IMR-90 (cell line): Measurements from ENCODE around the gene FCMR. TPM values are rescaled to one million over a fixed set of nuclear protein-coding genes. Genes with fewer than 3 reads are reported as not detected.
A peak's percentile ranks its signal among the peaks of the same experiment; 100 is the strongest.

Experiments
- ATAC-seq: fragments of 200-7000 bp; cut with Tn5 transposase; 2 replicates; pipeline ENCODE4 v1.9.1; 2020; ENCODE audit warnings: low read depth, mild to moderate bottlenecking, moderate library complexity
- BruUV-seq: library from RNA; stranded (reverse); fragments of 400-500 nt; replicated peaks from 2 replicates; lab custom pipeline; 2021; lab: Mats Ljungman, UMichigan
- CTCF ChIA-PET: fragments of 300-600 bp; formaldehyde crosslinking; extraction: SDS; loops from one replicate; lab custom pipeline; 2021; ENCODE audit warnings: antibody characterized with exemption; lab: Yijun Ruan, JAX
- POLR2A ChIA-PET: fragments of 300-600 bp; sonication (Branson Sonifier 250); formaldehyde crosslinking; loops from one replicate; lab custom pipeline; 2022; ENCODE audit warnings: antibody characterized with exemption; ENCODE audit not compliant: unreplicated experiment; lab: Charles Lee
- DNase-seq: peaks from one replicate; pipeline ENCODE4 v3.0.0; 2013
- H2AFZ ChIP-seq: replicated peaks from 2 replicates; pipeline ENCODE3; 2013; ENCODE audit warnings: low read length, mild to moderate bottlenecking; ENCODE audit not compliant: poor library complexity
- H2AK5ac ChIP-seq: 2 replicates; pipeline ENCODE4 v1.6.1; 2013; ENCODE audit warnings: low read depth, low read length, inconsistent platforms
- H2AK9ac ChIP-seq: replicated peaks from 2 replicates; pipeline ENCODE3; 2013; ENCODE audit warnings: mild to moderate bottlenecking, low read depth, low read length, moderate library complexity; ENCODE audit not compliant: poor library complexity
- H2BK120ac ChIP-seq: 2 replicates; pipeline ENCODE4 v1.6.1; 2013; ENCODE audit warnings: low read depth, low read length, inconsistent platforms
- H2BK15ac ChIP-seq: 3 replicates; pipeline ENCODE4 v1.6.1; 2013; ENCODE audit warnings: low read depth, low read length, inconsistent platforms
- H2BK20ac ChIP-seq: 2 replicates; pipeline ENCODE4 v1.6.1; 2013; ENCODE audit warnings: low read depth, mild to moderate bottlenecking, inconsistent platforms, low read length, moderate library complexity
- H2BK5ac ChIP-seq: 2 replicates; pipeline ENCODE4 v1.6.1; 2013; ENCODE audit warnings: mild to moderate bottlenecking, low read depth, low read length, inconsistent platforms; ENCODE audit not compliant: poor library complexity, severe bottlenecking
- H3K14ac ChIP-seq: replicated peaks from 2 replicates; pipeline ENCODE4 v1.6.1; 2013; ENCODE audit warnings: low read depth, low read length, inconsistent platforms
- H3K18ac ChIP-seq: 2 replicates; pipeline ENCODE4 v1.6.1; 2013; ENCODE audit warnings: low read depth, low read length, control low read depth
- H3K23ac ChIP-seq: 2 replicates; pipeline ENCODE4 v1.6.1; 2013; ENCODE audit warnings: low read depth, low read length, inconsistent platforms
- H3K27ac ChIP-seq: 2 replicates; pipeline ENCODE4 v1.5.1; 2013; ENCODE audit warnings: mild to moderate bottlenecking, control low read depth, low read length; ENCODE audit not compliant: insufficient read depth
- H3K27me3 ChIP-seq: 2 replicates; pipeline ENCODE4 v1.6.1; 2013; ENCODE audit warnings: low read length; ENCODE audit not compliant: control insufficient read depth, insufficient read depth
- H3K36me3 ChIP-seq: 2 replicates; pipeline ENCODE4 v1.6.1; 2013; ENCODE audit warnings: low read length, mixed read lengths; ENCODE audit not compliant: control insufficient read depth, insufficient read depth
- H3K4ac ChIP-seq: 2 replicates; pipeline ENCODE4 v1.6.1; 2013; ENCODE audit warnings: low read depth, low read length, inconsistent platforms
- H3K4me1 ChIP-seq: 2 replicates; pipeline ENCODE4 v1.6.1; 2013; ENCODE audit warnings: low read length, mixed read lengths; ENCODE audit not compliant: control insufficient read depth, insufficient read depth
- H3K4me2 ChIP-seq: 2 replicates; pipeline ENCODE4 v1.6.1; 2013; ENCODE audit warnings: low read depth, mild to moderate bottlenecking, control low read depth, low read length, moderate library complexity
- H3K4me3 ChIP-seq: 2 replicates; pipeline ENCODE4 v1.5.1; 2013; ENCODE audit warnings: low read depth, mild to moderate bottlenecking, control low read depth, low read length, moderate library complexity; ENCODE audit not compliant: insufficient read depth
- H3K56ac ChIP-seq: 2 replicates; pipeline ENCODE4 v1.6.1; 2013; ENCODE audit warnings: low read length, inconsistent platforms; ENCODE audit not compliant: insufficient read depth; ENCODE audit errors: extremely low read depth
- H3K79me1 ChIP-seq, 2 experiments: 2 replicates each; pipeline ENCODE4 v1.6.1; 2013; ENCODE audit warnings: low read length in 2 of 2, inconsistent platforms in 1 of 2, low read depth in 1 of 2
- H3K9ac ChIP-seq: 2 replicates; pipeline ENCODE4 v1.6.1; 2013; ENCODE audit warnings: low read depth, low read length, control low read depth
- H3K9me1 ChIP-seq: 2 replicates; pipeline ENCODE4 v1.6.1; 2013; ENCODE audit warnings: low read length, inconsistent platforms; ENCODE audit not compliant: insufficient read depth
- H3K9me3 ChIP-seq: 2 replicates; pipeline ENCODE4 v1.6.1; 2013; ENCODE audit warnings: low read length; ENCODE audit not compliant: control insufficient read depth, insufficient read depth
- H4K20me1 ChIP-seq: 2 replicates; pipeline ENCODE4 v1.6.1; 2013; ENCODE audit warnings: low read length, inconsistent platforms; ENCODE audit not compliant: insufficient read depth
- H4K5ac ChIP-seq: 2 replicates; pipeline ENCODE4 v1.6.1; 2013; ENCODE audit warnings: mild to moderate bottlenecking, low read depth, low read length, control low read depth
- H4K8ac ChIP-seq, 2 experiments: 2 replicates each; pipeline ENCODE4 v1.6.1; 2013; ENCODE audit warnings: low read depth in 2 of 2, low read length in 2 of 2, control low read depth in 1 of 2, inconsistent platforms in 1 of 2
- H4K91ac ChIP-seq: 2 replicates; pipeline ENCODE4 v1.6.1; 2013; ENCODE audit warnings: low read depth, low read length, inconsistent platforms; ENCODE audit not compliant: insufficient read depth
- BHLHE40 ChIP-seq: fragments of 150-350 bp; IDR thresholded peaks from 2 replicates; pipeline ENCODE4 v1.6.1; 2016; ENCODE audit warnings: mild to moderate bottlenecking, low read depth, low read length
- CEBPB ChIP-seq: IDR thresholded peaks from 2 replicates; pipeline ENCODE4 v1.6.1; 2012; ENCODE audit warnings: low read depth, low read length, improper control_type of control experiment
- CHD1 ChIP-seq: IDR thresholded peaks from 2 replicates; pipeline ENCODE4 v1.6.1; 2012; ENCODE audit warnings: low read depth, low read length, improper control_type of control experiment
- CTCF ChIP-seq: conservative IDR thresholded peaks from 2 replicates; pipeline ENCODE4 v1.5.1; 2012; ENCODE audit warnings: mild to moderate bottlenecking, low read depth, low read length, improper control_type of control experiment
- ELK1 ChIP-seq: fragments of 150-350 bp; IDR thresholded peaks from 2 replicates; pipeline ENCODE4 v1.6.1; 2016; ENCODE audit warnings: low read depth, mild to moderate bottlenecking, low read length, moderate library complexity, borderline replicate concordance
- FOS ChIP-seq: fragments of 150-350 bp; IDR thresholded peaks from 2 replicates; pipeline ENCODE4 v1.6.1; 2016; ENCODE audit warnings: low read depth, low read length
- MAFK ChIP-seq: IDR thresholded peaks from 2 replicates; pipeline ENCODE4 v1.6.1; 2012; ENCODE audit warnings: low read depth, low read length, improper control_type of control experiment
- MAZ ChIP-seq: IDR thresholded peaks from 2 replicates; pipeline ENCODE4 v1.6.1; 2012; ENCODE audit warnings: low read depth, mild to moderate bottlenecking, low read length, improper control_type of control experiment, moderate library complexity, borderline replicate concordance
- MXI1 ChIP-seq: IDR thresholded peaks from 2 replicates; pipeline ENCODE4 v1.6.1; 2012; ENCODE audit warnings: low read depth, mild to moderate bottlenecking, low read length, moderate library complexity, borderline replicate concordance
- NFE2L2 ChIP-seq: fragments of 150-350 bp; IDR thresholded peaks from 2 replicates; pipeline ENCODE4 v1.6.1; 2016; ENCODE audit warnings: low read depth, mild to moderate bottlenecking, low read length
- POLR2A ChIP-seq: IDR thresholded peaks from 2 replicates; pipeline ENCODE4 v1.6.1; 2012; ENCODE audit warnings: mild to moderate bottlenecking, low read depth, low read length
- RAD21 ChIP-seq: IDR thresholded peaks from 2 replicates; pipeline ENCODE4 v1.6.1; 2012; ENCODE audit warnings: low read length, improper control_type of control experiment
- RFX5 ChIP-seq: IDR thresholded peaks from 2 replicates; pipeline ENCODE4 v1.8.0; 2012; ENCODE audit warnings: low read depth, mild to moderate bottlenecking, low read length, moderate library complexity
- SMC3 ChIP-seq: fragments of 150-350 bp; IDR thresholded peaks from 2 replicates; pipeline ENCODE4 v1.6.1; 2016; ENCODE audit warnings: low read depth, mild to moderate bottlenecking, antibody characterized with exemption, low read length, moderate library complexity
- USF2 ChIP-seq: fragments of 150-350 bp; IDR thresholded peaks from 2 replicates; pipeline ENCODE4 v1.6.1; 2017; ENCODE audit warnings: mild to moderate bottlenecking, antibody characterized with exemption, low read length, low read depth
- WGBS, 2 experiments: methylation state at CpG; one replicate each; pipeline versions ENCODE4 v1.1.5 to v1.1.7; 2013; ENCODE audit warnings: missing lambda C conversion rate in 2 of 2; ENCODE audit not compliant: insufficient read length in 1 of 2; ENCODE audit errors: extremely low coverage in 2 of 2; 5-methylcytosine and 5-hydroxymethylcytosine counted together
- dilution Hi-C: fragments of 300-500 bp; cut with HindIII; formaldehyde crosslinking; loops from one replicate; pipeline ENCODE4 v1.14.3; 2018; ENCODE audit warnings: low sequenced_read_pairs; ENCODE audit not compliant: unreplicated experiment
- in situ Hi-C: fragments of 300-500 bp; cut with MboI; formaldehyde crosslinking; loops from 3 replicates; pipeline ENCODE4 v1.14.3; 2019; ENCODE audit warnings: low sequenced_read_pairs, inconsistent platforms, mixed read lengths
- intact Hi-C: fragments of 100-400 bp; cut with micrococcal nuclease; formaldehyde crosslinking; loops from 2 replicates; pipeline ENCODE4 v1.10.0; 2022
- polyA plus RNA-seq, 3 experiments: library from polyadenylated mRNA; depleted of rRNA; stranded (reverse); fragments of >200 nt; gene quantifications; 2 replicates each; pipeline ENCODE4 v1.2.3, GENCODE V29; 2012; ENCODE audit warnings: low replicate concordance in 1 of 3
- total RNA-seq: library from RNA; depleted of rRNA; stranded (reverse); fragments of >200 nt; gene quantifications from 2 replicates; pipeline ENCODE4 v1.2.3, GENCODE V29; 2012

Gene FCMR
- total and polyA plus RNA-seq, 2 of the 4 experiments (the other 2 are of a cell fraction): 0.09 TPM; not detected in 1

- Histone ChIP-seq H3K4ac (no peak overlapping the region), H2BK5ac (no peak overlapping the region), H2AK5ac (no peak overlapping the region), H2AK9ac (no peak overlapping the region), H3K4me2 (no peak overlapping the region), H3K23ac (no peak overlapping the region), H3K9ac (no peak overlapping the region), H3K36me3 (no peaks in the 10 kb centered on the region), H4K20me1 (no peaks in the 10 kb centered on the region), H3K79me1 (no peaks in the 10 kb centered on the region; a peak in 1 of 4 replicates), H2BK20ac (no peak overlapping the region), H4K8ac (no peak overlapping the region), H3K9me3 (no peaks in the 10 kb centered on the region), H3K9me1 (peaks cover 12% of the 10 kb centered on the region), H2BK15ac (no peak overlapping the region), H4K5ac (no peak overlapping the region), H3K27me3 (peaks cover 6% of the 10 kb centered on the region; the same call in 1 of the 2 replicates), H4K91ac (no peak overlapping the region), H3K18ac (no peak overlapping the region), H2BK120ac (no peak overlapping the region), H3K4me3 (no peak overlapping the region), H2AFZ (no peak overlapping the region), H3K4me1 (no peaks in the 10 kb centered on the region; the same call in 1 of the 2 replicates), H3K14ac (0 out of 2 replicates have a peak overlapping the region, but pooled peaks have one; percentile 23), H3K27ac (no peak overlapping the region), H3K56ac (no peak overlapping the region)
- DNase-seq (no peak), ATAC-seq (no peak)
- in situ Hi-C loops: no loop called here
- intact Hi-C loops: no loop called here
- ChIA-PET POLR2A (no interaction called here), CTCF (interaction anchor here (0.6 to 1.5 kb wide), 2 partner anchors 117 to 472 kb away, joined by 3 read pairs; no protein-coding TSS in a partner anchor)
- WGBS, 2 experiments: no CpG with 5 or more reads among the region's 2 CpGs
- TF ChIP-seq SMC3 (no peak), MAZ (no peak), CHD1 (no peak), MAFK (no peak), POLR2A (no peak), CEBPB (no peak), RAD21 (no peak), FOS (no peak), USF2 (no peak), MXI1 (no peak), BHLHE40 (no peak), CTCF (no peak), NFE2L2 (no peak), ELK1 (no peak), RFX5 (no peak)
- dilution Hi-C loops: no loop called here
- BruUV-seq: no TSS peak
These were observed 4.5 kb upstream of the FCMR start for GRCh38 chr1:206926286-206926685.
